H9 (cell line): ENCODE measurements around the gene EFNA1. TPM values are rescaled to one million over a fixed set of nuclear protein-coding genes. Genes with fewer than 3 reads are reported as not detected.

Source experiments
- DNase-seq: peaks from one replicate; pipeline ENCODE4 v3.0.0-alpha.2; 2017
- H2AFZ ChIP-seq: one replicate; pipeline ENCODE4 v1.6.1; 2013; ENCODE audit warnings: mild to moderate bottlenecking, low read length, control low read depth, moderate library complexity
- H2AK5ac ChIP-seq: 2 replicates; pipeline ENCODE4 v1.6.1; 2013; ENCODE audit warnings: low read length, control low read depth, mixed read lengths; ENCODE audit not compliant: insufficient read length
- H2BK120ac ChIP-seq: one replicate; pipeline ENCODE4 v1.6.1; 2013; ENCODE audit warnings: low read depth, mild to moderate bottlenecking, low read length, control low read depth, inconsistent platforms; ENCODE audit not compliant: poor library complexity, severe bottlenecking
- H2BK12ac ChIP-seq: 2 replicates; pipeline ENCODE4 v1.6.1; 2013; ENCODE audit warnings: low read length, control low read depth, mixed read lengths, low read depth; ENCODE audit not compliant: insufficient read length
- H2BK15ac ChIP-seq: 2 replicates; pipeline ENCODE4 v1.6.1; 2013; ENCODE audit warnings: low read depth, low read length, control low read depth
- H2BK20ac ChIP-seq: one replicate; pipeline ENCODE4 v1.6.1; 2013; ENCODE audit warnings: low read depth, mild to moderate bottlenecking, low read length, control low read depth, inconsistent platforms; ENCODE audit not compliant: poor library complexity, severe bottlenecking
- H2BK5ac ChIP-seq: 2 replicates; pipeline ENCODE4 v1.6.1; 2013; ENCODE audit warnings: low read length, control low read depth, mixed read lengths; ENCODE audit not compliant: insufficient read length
- H3K14ac ChIP-seq: 2 replicates; pipeline ENCODE4 v1.6.1; 2013; ENCODE audit warnings: low read length, control low read depth; ENCODE audit not compliant: insufficient read depth
- H3K18ac ChIP-seq: 2 replicates; pipeline ENCODE4 v1.6.1; 2013; ENCODE audit warnings: low read depth, mild to moderate bottlenecking, mixed read lengths, low read length, control low read depth; ENCODE audit not compliant: insufficient read length
- H3K23ac ChIP-seq: 2 replicates; pipeline ENCODE4 v1.6.1; 2013; ENCODE audit warnings: low read length, control low read depth, mixed read lengths, low read depth; ENCODE audit not compliant: insufficient read length
- H3K23me2 ChIP-seq: 2 replicates; pipeline ENCODE4 v1.6.1; 2013; ENCODE audit warnings: low read depth, mild to moderate bottlenecking, mixed read lengths, low read length, control low read depth; ENCODE audit not compliant: insufficient read length, poor library complexity, severe bottlenecking
- H3K27ac ChIP-seq: 2 replicates; pipeline ENCODE4 v1.5.1; 2013; ENCODE audit warnings: low read length, control low read depth, mixed read lengths, low read depth; ENCODE audit not compliant: insufficient read length
- H3K27me3 ChIP-seq: 2 replicates; pipeline ENCODE4 v1.6.1; 2013; ENCODE audit warnings: low read length, control low read depth, inconsistent platforms; ENCODE audit not compliant: insufficient read depth
- H3K4ac ChIP-seq: 2 replicates; pipeline ENCODE4 v1.6.1; 2013; ENCODE audit warnings: low read depth, mild to moderate bottlenecking, control low read depth, inconsistent platforms, low read length, moderate library complexity
- H3K4me1 ChIP-seq: 2 replicates; pipeline ENCODE4 v1.6.1; 2013; ENCODE audit warnings: low read length, control low read depth, inconsistent platforms; ENCODE audit not compliant: insufficient read depth
- H3K4me2 ChIP-seq: 2 replicates; pipeline ENCODE4 v1.6.1; 2013; ENCODE audit warnings: low read length, control low read depth, mixed read lengths; ENCODE audit not compliant: insufficient read length, insufficient read depth
- H3K56ac ChIP-seq: 2 replicates; pipeline ENCODE4 v1.6.1; 2013; ENCODE audit warnings: low read depth, mild to moderate bottlenecking, mixed read lengths, low read length, control low read depth; ENCODE audit not compliant: insufficient read length
- H3K79me1 ChIP-seq: 2 replicates; pipeline ENCODE4 v1.6.1; 2013; ENCODE audit warnings: low read depth, mild to moderate bottlenecking, moderate library complexity, low read length, control low read depth, inconsistent platforms; ENCODE audit not compliant: insufficient read depth, poor library complexity, severe bottlenecking
- H3K79me2 ChIP-seq: 2 replicates; pipeline ENCODE4 v1.6.1; 2013; ENCODE audit warnings: low read length, control low read depth, inconsistent platforms; ENCODE audit not compliant: insufficient read depth
- H3K9ac ChIP-seq: 2 replicates; pipeline ENCODE4 v1.6.1; 2013; ENCODE audit warnings: low read length, control low read depth, mixed read lengths; ENCODE audit not compliant: insufficient read length; ENCODE audit errors: extremely low read depth
- H3K9me3 ChIP-seq: one replicate; pipeline ENCODE4 v1.6.1; 2013; ENCODE audit warnings: low read depth, low read length, inconsistent platforms; ENCODE audit not compliant: control insufficient read depth
- H3T11ph ChIP-seq: one replicate; pipeline ENCODE4 v1.6.1; 2013; ENCODE audit warnings: mild to moderate bottlenecking, low read length, control low read depth, inconsistent platforms
- H4K20me1 ChIP-seq: one replicate; pipeline ENCODE4 v1.6.1; 2013; ENCODE audit not compliant: control insufficient read depth, insufficient read length, insufficient read depth
- H4K5ac ChIP-seq: 2 replicates; pipeline ENCODE4 v1.6.1; 2013; ENCODE audit warnings: low read depth, mild to moderate bottlenecking, mixed read lengths, low read length, control low read depth; ENCODE audit not compliant: insufficient read length
- H4K8ac ChIP-seq: replicated peaks from 2 replicates; pipeline ENCODE4 v1.6.1; 2013; ENCODE audit warnings: low read length, control low read depth, mixed read lengths, low read depth; ENCODE audit not compliant: insufficient read length
- H4K91ac ChIP-seq: 2 replicates; pipeline ENCODE4 v1.6.1; 2013; ENCODE audit warnings: low read depth, mild to moderate bottlenecking, moderate library complexity, mixed read lengths, low read length, control low read depth; ENCODE audit not compliant: insufficient read length
- H3K27ac Mint-ChIP-seq, 3 experiments: 2 replicates in 2 of 3; 3 replicates in 1 of 3; pipeline ENCODE4 v1.8.0; 2020 to 2021; ENCODE audit warnings: mixed read lengths in 3 of 3, mild to moderate bottlenecking in 1 of 3, moderate library complexity in 1 of 3
- H3K27me3 Mint-ChIP-seq: 2 replicates; pipeline ENCODE4 v1.8.0; 2021; ENCODE audit warnings: low read depth, mild to moderate bottlenecking, moderate library complexity, mixed read lengths
- H3K36me3 Mint-ChIP-seq, 3 experiments: 2 replicates in 2 of 3; 3 replicates in 1 of 3; pipeline ENCODE4 v1.8.0; 2020 to 2021; ENCODE audit warnings: low read depth in 3 of 3, mixed read lengths in 3 of 3; ENCODE audit not compliant: insufficient read depth in 1 of 3
- H3K4me1 Mint-ChIP-seq, 2 experiments: 2 replicates each; pipeline ENCODE4 v1.8.0; 2020; ENCODE audit warnings: mixed read lengths in 2 of 2
- H3K4me3 Mint-ChIP-seq, 2 experiments: 2 replicates in 1 of 2; 3 replicates in 1 of 2; pipeline ENCODE4 v1.8.0; 2020 to 2021; ENCODE audit warnings: mild to moderate bottlenecking in 2 of 2, mixed read lengths in 2 of 2, moderate library complexity in 1 of 2
- H3K9me3 Mint-ChIP-seq, 2 experiments: 2 replicates in 1 of 2; 3 replicates in 1 of 2; pipeline ENCODE4 v1.8.0; 2020; ENCODE audit warnings: mild to moderate bottlenecking in 2 of 2, mixed read lengths in 2 of 2, moderate library complexity in 1 of 2
- WGBS: extraction: QIAGEN DNeasy Blood & Tissue Kit; methylation state at CpG from one replicate; pipeline ENCODE4 v1.1.7; 2013; ENCODE audit warnings: missing lambda C conversion rate, low lambda C conversion rate, mixed read lengths; ENCODE audit not compliant: insufficient read length; ENCODE audit errors: extremely low coverage; 5-methylcytosine and 5-hydroxymethylcytosine counted together
- total RNA-seq: library from RNA; stranded (reverse); gene quantifications from 2 replicates; pipeline ENCODE4 v1.2.1, GENCODE V29; 2021
- TF ChIP-seq, protein P1 (sequence below): fragments of 200-600 bp; sonication (generic); conservative IDR thresholded peaks from 3 replicates; pipeline ENCODE4 v1.8.0; 2021; ENCODE audit warnings: antibody characterized with exemption, mild to moderate bottlenecking

The EFNA1 gene
- total RNA-seq, 1 experiment from 2014 or later: 1.4 TPM

DNA sequence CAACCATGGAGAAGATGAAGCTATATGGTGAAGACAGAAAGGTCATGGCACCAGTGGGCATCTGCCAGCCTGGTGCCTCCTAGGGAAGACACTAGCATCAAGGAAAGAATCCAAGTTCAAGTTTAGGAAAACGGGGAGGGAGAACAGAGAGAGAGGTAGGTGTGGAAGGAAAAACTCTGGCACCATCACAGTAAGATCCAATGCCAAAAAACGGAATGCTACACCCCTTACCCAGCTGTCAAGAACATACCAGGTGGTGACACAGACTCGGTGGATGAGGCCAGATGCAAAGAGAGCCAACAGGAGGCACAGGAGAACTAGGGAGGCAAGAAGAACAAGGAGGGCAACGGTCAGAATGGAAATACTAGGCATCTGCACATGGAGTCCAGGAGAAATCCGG lies 41.9 kb downstream of the EFNA1 start:
- Histone ChIP-seq H4K8ac (no peak overlapping the region), H2BK20ac (no peak overlapping the region), H3K4ac (no peak overlapping the region), H3K4me2 (no peak overlapping the region), H3K27ac (no peak overlapping the region), H3K9ac (no peak overlapping the region), H3T11ph (no peak overlapping the region), H3K18ac (no peak overlapping the region), H2AK5ac (no peak overlapping the region), H3K23me2 (peaks cover 21% of the 10 kb centered on the region), H2BK5ac (no peak overlapping the region), H3K56ac (no peak overlapping the region), H3K4me1 (no peaks in the 10 kb centered on the region), H4K20me1 (no peaks in the 10 kb centered on the region), H3K9me3 (no peaks in the 10 kb centered on the region), H3K23ac (no peak overlapping the region), H3K27me3 (no peaks in the 10 kb centered on the region), H2BK120ac (no peak overlapping the region), H4K5ac (no peak overlapping the region), H3K79me1 (no peaks in the 10 kb centered on the region), H3K14ac (no peak overlapping the region), H2BK15ac (no peak overlapping the region), H4K91ac (no peak overlapping the region), H2BK12ac (no peak overlapping the region), H3K79me2 (no peaks in the 10 kb centered on the region; the same call in 1 of the 2 replicates), H2AFZ (no peak overlapping the region)
- Mint-ChIP-seq H3K27me3 (no peaks in the 10 kb centered on the region; the same call in 1 of the 2 replicates), H3K9me3 (peaks cover 0 to 4% of the 10 kb centered on the region in 2 experiments; a peak in 3 of 5 replicates), H3K27ac (no peak overlapping the region), H3K4me3 (no peak overlapping the region), H3K4me1 (peaks cover 17 to 30% of the 10 kb centered on the region in 2 experiments), H3K36me3 (peaks cover 3 to 22% (median 16%) of the 10 kb centered on the region in 3 experiments)
- TF ChIP-seq, protein P1, sequence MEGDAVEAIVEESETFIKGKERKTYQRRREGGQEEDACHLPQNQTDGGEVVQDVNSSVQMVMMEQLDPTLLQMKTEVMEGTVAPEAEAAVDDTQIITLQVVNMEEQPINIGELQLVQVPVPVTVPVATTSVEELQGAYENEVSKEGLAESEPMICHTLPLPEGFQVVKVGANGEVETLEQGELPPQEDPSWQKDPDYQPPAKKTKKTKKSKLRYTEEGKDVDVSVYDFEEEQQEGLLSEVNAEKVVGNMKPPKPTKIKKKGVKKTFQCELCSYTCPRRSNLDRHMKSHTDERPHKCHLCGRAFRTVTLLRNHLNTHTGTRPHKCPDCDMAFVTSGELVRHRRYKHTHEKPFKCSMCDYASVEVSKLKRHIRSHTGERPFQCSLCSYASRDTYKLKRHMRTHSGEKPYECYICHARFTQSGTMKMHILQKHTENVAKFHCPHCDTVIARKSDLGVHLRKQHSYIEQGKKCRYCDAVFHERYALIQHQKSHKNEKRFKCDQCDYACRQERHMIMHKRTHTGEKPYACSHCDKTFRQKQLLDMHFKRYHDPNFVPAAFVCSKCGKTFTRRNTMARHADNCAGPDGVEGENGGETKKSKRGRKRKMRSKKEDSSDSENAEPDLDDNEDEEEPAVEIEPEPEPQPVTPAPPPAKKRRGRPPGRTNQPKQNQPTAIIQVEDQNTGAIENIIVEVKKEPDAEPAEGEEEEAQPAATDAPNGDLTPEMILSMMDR: no peak
- no peak for DNase-seq
- WGBS: no CpG with 5 or more reads among the region's 5 CpGs
